ENCODE measurements around the gene NR5A2. TPM values are rescaled to one million over a fixed set of nuclear protein-coding genes. Genes with fewer than 3 reads are reported as not detected.
A peak's percentile ranks its signal among the peaks of the same experiment; 100 is the strongest.

NR5A2 gene
- polyA plus RNA-seq, 1 donor (not counting 4 experiments of a cell fraction or from before 2014, with no cell fraction given) = 0.05 TPM

DNA sequence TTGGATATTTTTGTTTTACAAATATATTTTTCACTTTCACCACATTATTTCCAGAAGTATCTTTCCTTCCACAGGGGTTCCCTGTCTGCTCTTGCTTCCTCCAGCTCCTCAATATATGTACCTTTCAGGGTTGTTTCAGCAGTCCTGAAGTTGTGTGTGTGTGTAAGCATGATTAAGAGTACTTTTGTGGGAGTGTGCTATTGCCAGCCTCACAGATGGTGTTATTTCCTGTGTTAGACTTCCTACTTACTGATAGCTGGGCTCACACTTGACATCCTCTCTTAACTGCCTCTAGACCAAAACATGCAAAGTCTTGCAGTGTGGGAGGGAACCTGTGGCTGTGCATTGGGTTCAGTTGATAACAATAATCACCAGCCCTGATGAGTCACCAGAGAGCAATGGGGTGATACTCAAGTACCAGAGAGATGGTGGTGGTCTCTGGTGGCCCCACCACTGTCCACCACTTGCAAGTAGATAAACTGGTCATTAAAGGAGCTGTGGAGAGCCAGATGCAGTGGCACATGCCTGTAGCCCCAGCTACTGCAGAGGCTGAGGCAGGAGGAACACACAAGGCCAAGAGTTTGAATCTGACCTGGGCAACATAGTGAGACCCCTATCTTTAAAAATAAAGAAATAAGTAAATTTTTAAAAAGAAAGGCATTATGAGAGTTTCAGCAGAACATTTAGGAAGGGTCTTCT lies 126.7 kb downstream of the NR5A2 start:
- Histone ChIP-seq H2AFZ (ENCODE audit: control insufficient read depth, low read length) (no peak overlapping the region), H4K20me1 (ENCODE audit: control insufficient read depth, extremely low read depth, insufficient read depth, low read length) (no peaks in the 10 kb centered on the region), H3K27me3 (ENCODE audit: control insufficient read depth, extremely low read depth, insufficient read depth, low read length) (no peaks in the 10 kb centered on the region), H3K36me3 (ENCODE audit: control insufficient read depth in 2 of 2, extremely low read depth in 1 of 2, insufficient read depth in 2 of 2, low read length in 2 of 2) (no peaks in the 10 kb centered on the region), H3K27ac (ENCODE audit: control insufficient read depth, insufficient read depth, low read length) (no peak overlapping the region), H3K9ac (ENCODE audit: control insufficient read depth, extremely low read depth, insufficient read depth, low read length) (no peak overlapping the region), H3K9me3 (ENCODE audit: control insufficient read depth, low read depth, low read length) (no peaks in the 10 kb centered on the region), H3K79me2 (ENCODE audit: control insufficient read depth, insufficient read depth, low read length) (no peaks in the 10 kb centered on the region), H3K4me1 (ENCODE audit: control insufficient read depth, extremely low read depth, insufficient read depth, low read length) (peaks cover 24% of the 10 kb centered on the region), H3K4me3 (ENCODE audit: control insufficient read depth in 2 of 3, extremely low read depth in 1 of 3, insufficient read depth in 2 of 3, low read depth in 1 of 3, low read length in 3 of 3) (no peak overlapping the region), H3K4me2 (ENCODE audit: control insufficient read depth, extremely low read depth, insufficient read depth, low read depth, low read length) (no peak overlapping the region), H3K9me1 (ENCODE audit: control insufficient read depth, extremely low read depth, insufficient read depth, low read length) (no peaks in the 10 kb centered on the region)
- TF ChIP-seq EZH2 (IDR thresholded peaks at IDR 0.05; ENCODE audit: low read length) = no peak
- TF ChIP-seq, protein P1, sequence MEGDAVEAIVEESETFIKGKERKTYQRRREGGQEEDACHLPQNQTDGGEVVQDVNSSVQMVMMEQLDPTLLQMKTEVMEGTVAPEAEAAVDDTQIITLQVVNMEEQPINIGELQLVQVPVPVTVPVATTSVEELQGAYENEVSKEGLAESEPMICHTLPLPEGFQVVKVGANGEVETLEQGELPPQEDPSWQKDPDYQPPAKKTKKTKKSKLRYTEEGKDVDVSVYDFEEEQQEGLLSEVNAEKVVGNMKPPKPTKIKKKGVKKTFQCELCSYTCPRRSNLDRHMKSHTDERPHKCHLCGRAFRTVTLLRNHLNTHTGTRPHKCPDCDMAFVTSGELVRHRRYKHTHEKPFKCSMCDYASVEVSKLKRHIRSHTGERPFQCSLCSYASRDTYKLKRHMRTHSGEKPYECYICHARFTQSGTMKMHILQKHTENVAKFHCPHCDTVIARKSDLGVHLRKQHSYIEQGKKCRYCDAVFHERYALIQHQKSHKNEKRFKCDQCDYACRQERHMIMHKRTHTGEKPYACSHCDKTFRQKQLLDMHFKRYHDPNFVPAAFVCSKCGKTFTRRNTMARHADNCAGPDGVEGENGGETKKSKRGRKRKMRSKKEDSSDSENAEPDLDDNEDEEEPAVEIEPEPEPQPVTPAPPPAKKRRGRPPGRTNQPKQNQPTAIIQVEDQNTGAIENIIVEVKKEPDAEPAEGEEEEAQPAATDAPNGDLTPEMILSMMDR (optimal IDR thresholded peaks at IDR 0.05 in 1 of 3, IDR thresholded peaks at IDR 0.05 in 1 of 3, conservative IDR thresholded peaks at IDR 0.05 in 1 of 3; ENCODE audit: extremely low read depth in 1 of 3, insufficient read depth in 2 of 3, low read length in 3 of 3) = no peak
- dilution Hi-C loops (cut with MboI; ENCODE audit: extremely low pct_ligation_motif_present, low sequenced_read_pairs) = no loop called here
- FAIRE-seq (peak; percentile 90), DNase-seq (ENCODE audit: low read depth, low spot score) (no peak)

DNA sequence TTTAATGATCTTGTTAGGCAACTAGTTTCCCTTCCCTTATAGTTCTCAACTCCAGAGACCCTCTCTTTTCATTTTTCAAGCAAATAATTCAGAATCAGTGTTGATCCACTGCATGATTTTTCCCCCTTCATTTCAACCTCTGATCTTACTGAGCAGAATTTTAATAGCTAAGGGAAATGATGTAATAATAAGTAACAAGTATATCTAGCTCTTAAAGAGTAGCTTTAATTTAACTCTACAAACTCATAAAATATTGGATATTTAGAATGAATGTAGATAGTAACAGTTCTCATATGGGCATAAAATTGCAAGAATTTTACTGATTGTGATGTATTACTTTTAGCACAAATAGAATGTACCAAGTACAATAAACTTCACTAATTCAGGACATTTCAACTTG lies 130.2 kb downstream of the NR5A2 start:
- H3K9me1 ChIP-seq (ENCODE audit: control insufficient read depth, extremely low read depth, insufficient read depth, low read length) = no peaks in the 10 kb centered on the region
- TF ChIP-seq, protein P1 (optimal IDR thresholded peaks at IDR 0.05 in 1 of 3, IDR thresholded peaks at IDR 0.05 in 1 of 3, conservative IDR thresholded peaks at IDR 0.05 in 1 of 3; ENCODE audit: extremely low read depth in 1 of 3, insufficient read depth in 2 of 3, low read length in 3 of 3) = no peak
- TF ChIP-seq EZH2 (IDR thresholded peaks at IDR 0.05; ENCODE audit: low read length) = no peak
- H3K4me2 ChIP-seq (ENCODE audit: control insufficient read depth, extremely low read depth, insufficient read depth, low read depth, low read length) = no peak overlapping the region
- H2AFZ ChIP-seq (ENCODE audit: control insufficient read depth, low read length) = no peak overlapping the region
- H3K4me3 ChIP-seq (ENCODE audit: control insufficient read depth in 2 of 3, extremely low read depth in 1 of 3, insufficient read depth in 2 of 3, low read depth in 1 of 3, low read length in 3 of 3) = no peak overlapping the region
- FAIRE-seq (no peak), DNase-seq (ENCODE audit: low read depth, low spot score) (no peak)
- no peaks in the 10 kb centered on the region for H3K27me3 ChIP-seq (ENCODE audit: control insufficient read depth, extremely low read depth, insufficient read depth, low read length)
- H3K27ac ChIP-seq (ENCODE audit: control insufficient read depth, insufficient read depth, low read length) = no peak overlapping the region
- H3K9ac ChIP-seq (ENCODE audit: control insufficient read depth, extremely low read depth, insufficient read depth, low read length) = no peak overlapping the region
- H3K9me3 ChIP-seq (ENCODE audit: control insufficient read depth, low read depth, low read length) = no peaks in the 10 kb centered on the region
- peaks cover 13% of the 10 kb centered on the region for H3K4me1 ChIP-seq (ENCODE audit: control insufficient read depth, extremely low read depth, insufficient read depth, low read length)
- dilution Hi-C loops (cut with MboI; ENCODE audit: extremely low pct_ligation_motif_present, low sequenced_read_pairs) = no loop called here
- no peaks in the 10 kb centered on the region for H3K79me2 ChIP-seq (ENCODE audit: control insufficient read depth, insufficient read depth, low read length)
- no peaks in the 10 kb centered on the region for H4K20me1 ChIP-seq (ENCODE audit: control insufficient read depth, extremely low read depth, insufficient read depth, low read length)
- no peaks in the 10 kb centered on the region for H3K36me3 ChIP-seq (ENCODE audit: control insufficient read depth in 2 of 2, extremely low read depth in 1 of 2, insufficient read depth in 2 of 2, low read length in 2 of 2)

Data from keratinocyte (primary cell).